GM12878 (cell line): ENCODE results near the gene EFCAB9. TPM values are rescaled to one million over a fixed set of nuclear protein-coding genes. Genes with fewer than 3 reads are reported as not detected.

ENCODE experiments used
- EED ChIP-seq: sonication (generic); IDR thresholded peaks from 2 replicates; pipeline ENCODE4 v1.6.1; 2016; ENCODE audit warnings: antibody characterized with exemption, low read depth
- EGR1 ChIP-seq, 2 experiments: IDR thresholded peaks; 1 replicate in 1 of 2; 2 replicates in 1 of 2; pipeline ENCODE4 v1.6.1; 2011 to 2012; ENCODE audit warnings: low read depth in 2 of 2, low read length in 2 of 2, borderline replicate concordance in 1 of 2, mild to moderate bottlenecking in 1 of 2, moderate library complexity in 1 of 2
- ELK1 ChIP-seq: IDR thresholded peaks from 2 replicates; pipeline ENCODE4 v1.6.1; 2012; ENCODE audit warnings: low read depth, low read length, improper control_type of control experiment
- ETV6 ChIP-seq, 2 experiments: fragments of 450-650 bp in 1 of 2; IDR thresholded peaks in 1 of 2; conservative IDR thresholded peaks in 1 of 2; 2 replicates each; pipeline ENCODE4 v1.6.1; 2014; ENCODE audit warnings: antibody characterized with exemption in 1 of 2, borderline replicate concordance in 1 of 2, low read depth in 1 of 2, mild to moderate bottlenecking in 1 of 2, moderate library complexity in 1 of 2
- FOS ChIP-seq: IDR thresholded peaks from 3 replicates; pipeline ENCODE4 v1.6.1; 2011; ENCODE audit warnings: borderline replicate concordance; ENCODE audit not compliant: insufficient read length; ENCODE audit errors: extremely low read depth
- HDGF ChIP-seq: fragments of 450-650 bp; IDR thresholded peaks from 2 replicates; pipeline ENCODE4 v1.6.1; 2016; ENCODE audit warnings: antibody characterized with exemption
- IRF4 ChIP-seq: IDR thresholded peaks from 2 replicates; pipeline ENCODE4 v1.6.1; 2011; ENCODE audit warnings: low read depth, low read length
- MAX ChIP-seq: IDR thresholded peaks from 2 replicates; pipeline ENCODE4 v1.6.1; 2012; ENCODE audit warnings: low read depth, low read length, improper control_type of control experiment
- NFXL1 ChIP-seq: fragments of 450-650 bp; IDR thresholded peaks from 2 replicates; pipeline ENCODE4 v1.6.1; 2017; ENCODE audit warnings: antibody characterized with exemption, mild to moderate bottlenecking, borderline replicate concordance
- NR2C2 ChIP-seq: IDR thresholded peaks from 2 replicates; pipeline ENCODE4 v1.6.1; 2011; ENCODE audit warnings: borderline replicate concordance, low read depth; ENCODE audit not compliant: control insufficient read depth, insufficient read length
- RBBP5 ChIP-seq: fragments of 200-600 bp; sonication (generic); conservative IDR thresholded peaks from 2 replicates; pipeline ENCODE4 v1.6.1; 2016
- RUNX3 ChIP-seq: IDR thresholded peaks from 2 replicates; pipeline ENCODE4 v1.6.1; 2012; ENCODE audit warnings: low read length, inconsistent platforms
- ZBED1 ChIP-seq: IDR thresholded peaks from 2 replicates; pipeline ENCODE4 v1.6.1; 2016; ENCODE audit warnings: borderline replicate concordance
- ZNF687 ChIP-seq: fragments of 450-650 bp; IDR thresholded peaks from 2 replicates; pipeline ENCODE4 v1.6.1; 2017; ENCODE audit warnings: mild to moderate bottlenecking, moderate library complexity
- polyA plus RNA-seq, 11 experiments: library from polyadenylated mRNA; depleted of rRNA in 4 of 11; unstranded in 6 of 11; stranded (reverse) in 5 of 11; fragments of >200 nt; fragmentation: Nextera tagmentation in 4 of 11; fragmentation: Illumina TruSeq in 1 of 11; extraction: Ambion mirVana in 4 of 11; extraction: Trizol in 1 of 11; gene quantifications; 1 replicate in 1 of 11; 2 replicates in 10 of 11; pipeline versions ENCODE4 v1.2.1 to v1.2.3, GENCODE V29; 2011 to 2016; ENCODE audit warnings: inconsistent platforms in 2 of 11, missing spikeins in 2 of 11, low read depth in 1 of 11
- total RNA-seq, 4 experiments: library from RNA; depleted of rRNA in 3 of 4; stranded (reverse); fragments of >200 nt in 3 of 4; fragmentation: Illumina TruSeq in 1 of 4; extraction: Trizol in 1 of 4; gene quantifications; 2 replicates each; pipeline versions ENCODE4 v1.2.1 to v1.2.3, GENCODE V29; 2013 to 2021
- TF ChIP-seq, protein P1 (sequence below): fragments of 450-650 bp; IDR thresholded peaks from 2 replicates; pipeline ENCODE4 v1.6.1; 2014; ENCODE audit warnings: mild to moderate bottlenecking
- TF ChIP-seq, protein P2 (sequence below): fragments of 450-650 bp; IDR thresholded peaks from 2 replicates; pipeline ENCODE4 v1.6.1; 2017; ENCODE audit warnings: mild to moderate bottlenecking, low read depth, inconsistent platforms; ENCODE audit not compliant: poor library complexity, severe bottlenecking
- TF ChIP-seq, protein P3 (sequence below): fragments of 450-650 bp; formaldehyde crosslinking; IDR thresholded peaks from 2 replicates; pipeline ENCODE4 v1.4.0; 2020; ENCODE audit warnings: mild to moderate bottlenecking, moderate library complexity

The EFCAB9 gene
- total and polyA plus RNA-seq, 10 of the 15 experiments (the other 5 are each of a cell fraction or from before 2014, with no cell fraction given): 0.73 TPM; not detected in 9

- TF ChIP-seq, protein P1, sequence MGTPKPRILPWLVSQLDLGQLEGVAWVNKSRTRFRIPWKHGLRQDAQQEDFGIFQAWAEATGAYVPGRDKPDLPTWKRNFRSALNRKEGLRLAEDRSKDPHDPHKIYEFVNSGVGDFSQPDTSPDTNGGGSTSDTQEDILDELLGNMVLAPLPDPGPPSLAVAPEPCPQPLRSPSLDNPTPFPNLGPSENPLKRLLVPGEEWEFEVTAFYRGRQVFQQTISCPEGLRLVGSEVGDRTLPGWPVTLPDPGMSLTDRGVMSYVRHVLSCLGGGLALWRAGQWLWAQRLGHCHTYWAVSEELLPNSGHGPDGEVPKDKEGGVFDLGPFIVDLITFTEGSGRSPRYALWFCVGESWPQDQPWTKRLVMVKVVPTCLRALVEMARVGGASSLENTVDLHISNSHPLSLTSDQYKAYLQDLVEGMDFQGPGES: no peak
- TF ChIP-seq NR2C2: no peak
- TF ChIP-seq ZBED1: peak; percentile 49; the same call in 1 of the 2 replicates
- peak; percentile 75 for TF ChIP-seq EED
- TF ChIP-seq RBBP5: no peak
- TF ChIP-seq ZNF687: no peak
- no peak for TF ChIP-seq ELK1
- TF ChIP-seq RUNX3: peak; percentile 76
- TF ChIP-seq, protein P2, sequence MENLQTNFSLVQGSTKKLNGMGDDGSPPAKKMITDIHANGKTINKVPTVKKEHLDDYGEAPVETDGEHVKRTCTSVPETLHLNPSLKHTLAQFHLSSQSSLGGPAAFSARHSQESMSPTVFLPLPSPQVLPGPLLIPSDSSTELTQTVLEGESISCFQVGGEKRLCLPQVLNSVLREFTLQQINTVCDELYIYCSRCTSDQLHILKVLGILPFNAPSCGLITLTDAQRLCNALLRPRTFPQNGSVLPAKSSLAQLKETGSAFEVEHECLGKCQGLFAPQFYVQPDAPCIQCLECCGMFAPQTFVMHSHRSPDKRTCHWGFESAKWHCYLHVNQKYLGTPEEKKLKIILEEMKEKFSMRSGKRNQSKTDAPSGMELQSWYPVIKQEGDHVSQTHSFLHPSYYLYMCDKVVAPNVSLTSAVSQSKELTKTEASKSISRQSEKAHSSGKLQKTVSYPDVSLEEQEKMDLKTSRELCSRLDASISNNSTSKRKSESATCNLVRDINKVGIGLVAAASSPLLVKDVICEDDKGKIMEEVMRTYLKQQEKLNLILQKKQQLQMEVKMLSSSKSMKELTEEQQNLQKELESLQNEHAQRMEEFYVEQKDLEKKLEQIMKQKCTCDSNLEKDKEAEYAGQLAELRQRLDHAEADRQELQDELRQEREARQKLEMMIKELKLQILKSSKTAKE: no peak
- peak; percentile 59; the same call in 1 of the 2 replicates for TF ChIP-seq IRF4
- TF ChIP-seq, protein P3, sequence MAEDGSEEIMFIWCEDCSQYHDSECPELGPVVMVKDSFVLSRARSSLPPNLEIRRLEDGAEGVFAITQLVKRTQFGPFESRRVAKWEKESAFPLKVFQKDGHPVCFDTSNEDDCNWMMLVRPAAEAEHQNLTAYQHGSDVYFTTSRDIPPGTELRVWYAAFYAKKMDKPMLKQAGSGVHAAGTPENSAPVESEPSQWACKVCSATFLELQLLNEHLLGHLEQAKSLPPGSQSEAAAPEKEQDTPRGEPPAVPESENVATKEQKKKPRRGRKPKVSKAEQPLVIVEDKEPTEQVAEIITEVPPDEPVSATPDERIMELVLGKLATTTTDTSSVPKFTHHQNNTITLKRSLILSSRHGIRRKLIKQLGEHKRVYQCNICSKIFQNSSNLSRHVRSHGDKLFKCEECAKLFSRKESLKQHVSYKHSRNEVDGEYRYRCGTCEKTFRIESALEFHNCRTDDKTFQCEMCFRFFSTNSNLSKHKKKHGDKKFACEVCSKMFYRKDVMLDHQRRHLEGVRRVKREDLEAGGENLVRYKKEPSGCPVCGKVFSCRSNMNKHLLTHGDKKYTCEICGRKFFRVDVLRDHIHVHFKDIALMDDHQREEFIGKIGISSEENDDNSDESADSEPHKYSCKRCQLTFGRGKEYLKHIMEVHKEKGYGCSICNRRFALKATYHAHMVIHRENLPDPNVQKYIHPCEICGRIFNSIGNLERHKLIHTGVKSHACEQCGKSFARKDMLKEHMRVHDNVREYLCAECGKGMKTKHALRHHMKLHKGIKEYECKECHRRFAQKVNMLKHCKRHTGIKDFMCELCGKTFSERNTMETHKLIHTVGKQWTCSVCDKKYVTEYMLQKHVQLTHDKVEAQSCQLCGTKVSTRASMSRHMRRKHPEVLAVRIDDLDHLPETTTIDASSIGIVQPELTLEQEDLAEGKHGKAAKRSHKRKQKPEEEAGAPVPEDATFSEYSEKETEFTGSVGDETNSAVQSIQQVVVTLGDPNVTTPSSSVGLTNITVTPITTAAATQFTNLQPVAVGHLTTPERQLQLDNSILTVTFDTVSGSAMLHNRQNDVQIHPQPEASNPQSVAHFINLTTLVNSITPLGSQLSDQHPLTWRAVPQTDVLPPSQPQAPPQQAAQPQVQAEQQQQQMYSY (CRISPR knock-in tag): no peak
- peak in 1 of 2 experiments; percentile 92; a peak in 2 of 4 replicates for TF ChIP-seq ETV6 (conservative IDR thresholded peaks at IDR 0.05 in 1 of 2, IDR thresholded peaks at IDR 0.05 in 1 of 2; ENCODE audit: borderline replicate concordance in 1 of 2, low read depth in 1 of 2)
- no peak for TF ChIP-seq NFXL1
- TF ChIP-seq MAX: no peak
- TF ChIP-seq HDGF: no peak
- TF ChIP-seq FOS: no peak
- no peak for TF ChIP-seq EGR1 (IDR thresholded peaks at IDR 0.05; ENCODE audit: borderline replicate concordance in 1 of 2, low read depth in 2 of 2, low read length in 2 of 2)
Observed at GRCh38 chr5:172235132-172235780, 41.3 kb downstream of the EFCAB9 start (continued).
